ENCODE measurements around the gene CBFA2T2. TPM values are rescaled to one million over a fixed set of nuclear protein-coding genes. Genes with fewer than 3 reads are reported as not detected.
"Not testable (repeated sequence)": the region's sequence is repeated elsewhere in the genome, so short reads cannot be mapped to it uniquely, and the experiment has no call there.

CBFA2T2 gene
- total RNA-seq, 1 donor: 5.6 TPM

- DNase-seq (ENCODE audit: low read depth): peak; percentile 84
- TF ChIP-seq CTCF (IDR thresholded peaks at IDR 0.05; ENCODE audit: insufficient read depth, low read depth, low read length): no peak
Measured at GRCh38 chr20:33640287-33640686, 150.4 kb downstream of the CBFA2T2 start.

GRCh38 chr20:33644313-33645071 lies 154.6 kb downstream of the CBFA2T2 start:
- H3K4me3 ChIP-seq (ENCODE audit: low read depth, low read length): no peak overlapping the region
- no peak for TF ChIP-seq CTCF (IDR thresholded peaks at IDR 0.05; ENCODE audit: insufficient read depth, low read depth, low read length)
- no peak for DNase-seq (ENCODE audit: low read depth)

More at GRCh38 chr20:33640287-33640686, 150.4 kb downstream of the CBFA2T2 start:
- H3K4me3 ChIP-seq (ENCODE audit: low read depth, low read length): no peak overlapping the region

- peak; percentile 55 for DNase-seq (ENCODE audit: low read depth)
- TF ChIP-seq CTCF (IDR thresholded peaks at IDR 0.05; ENCODE audit: insufficient read depth, low read depth, low read length): no peak
- H3K4me3 ChIP-seq (ENCODE audit: low read depth, low read length): no peak overlapping the region
Measured at GRCh38 chr20:33645072-33645358, 155.1 kb downstream of the CBFA2T2 start.

- no peak for TF ChIP-seq CTCF (IDR thresholded peaks at IDR 0.05; ENCODE audit: insufficient read depth, low read depth, low read length)
- H3K4me3 ChIP-seq (ENCODE audit: low read depth, low read length): no peak overlapping the region
- no peak for DNase-seq (ENCODE audit: low read depth)
Measured at GRCh38 chr20:33645396-33645795, 155.5 kb downstream of the CBFA2T2 start.

GRCh38 chr20:33646191-33646590 lies 156.3 kb downstream of the CBFA2T2 start:
- H3K4me3 ChIP-seq (ENCODE audit: low read depth, low read length): no peak overlapping the region
- no peak for TF ChIP-seq CTCF (IDR thresholded peaks at IDR 0.05; ENCODE audit: insufficient read depth, low read depth, low read length)

GRCh38 chr20:33646959-33647602 lies 157.2 kb downstream of the CBFA2T2 start:
- not testable (repeated sequence) for H3K4me3 ChIP-seq (ENCODE audit: low read depth, low read length); DNase-seq (ENCODE audit: low read depth)

More at GRCh38 chr20:33646191-33646590, 156.3 kb downstream of the CBFA2T2 start:
- DNase-seq (ENCODE audit: low read depth): no peak

- no peak overlapping the region for H3K4me3 ChIP-seq (ENCODE audit: low read depth, low read length)
- no peak for TF ChIP-seq CTCF (IDR thresholded peaks at IDR 0.05; ENCODE audit: insufficient read depth, low read depth, low read length)
- no peak for DNase-seq (ENCODE audit: low read depth)
Measured at GRCh38 chr20:33647603-33648395, 157.9 kb downstream of the CBFA2T2 start.

Data from fibroblast of villous mesenchyme (primary cell).